ENCODE results near the gene C6orf62. TPM values are rescaled to one million over a fixed set of nuclear protein-coding genes. Genes with fewer than 3 reads are reported as not detected.

Gene C6orf62
- total and polyA plus RNA-seq, 2 of the 4 experiments (the other 2 are of a cell fraction): 47.5 to 50.7 TPM

DNA sequence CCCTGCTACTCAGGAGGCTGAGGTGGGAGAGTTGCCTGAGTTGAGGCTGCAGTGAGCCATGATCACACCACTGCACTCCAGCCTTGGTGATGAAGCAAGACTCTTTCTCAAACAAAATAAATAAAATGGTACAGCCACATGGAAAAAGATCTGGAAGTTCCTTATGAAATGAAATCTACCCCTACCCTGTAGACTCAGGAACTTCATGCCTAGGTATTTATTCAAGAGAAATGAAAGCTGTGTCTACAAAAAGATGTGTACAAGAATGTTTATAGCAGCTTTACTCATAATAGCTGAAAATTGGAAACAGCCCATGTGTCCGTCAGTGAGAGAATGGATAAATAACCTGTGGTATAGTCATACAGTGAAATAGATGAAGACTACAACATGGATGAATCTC is 15.2 kb upstream of the C6orf62 start:
- no peak overlapping the region for H4K91ac ChIP-seq (ENCODE audit: insufficient read depth, low read depth, low read length)
- H3K4me3 ChIP-seq (ENCODE audit: insufficient read depth, low read depth, low read length): no peak overlapping the region
- ChIA-PET CTCF (no interaction called here), POLR2A (ENCODE audit: unreplicated experiment) (no interaction called here)
- no peaks in the 10 kb centered on the region for H3K9me1 ChIP-seq (ENCODE audit: insufficient read depth, low read length)
- peaks cover 8% of the 10 kb centered on the region for H3K9me3 ChIP-seq (ENCODE audit: control insufficient read depth, insufficient read depth, low read length)
- no peak overlapping the region for H2AFZ ChIP-seq (replicated peaks; ENCODE audit: low read length, poor library complexity)
- H2AK9ac ChIP-seq (replicated peaks; ENCODE audit: low read depth, low read length, poor library complexity): no peak overlapping the region
- no peak overlapping the region for H3K4me2 ChIP-seq (ENCODE audit: low read depth, low read length)
- ATAC-seq (ENCODE audit: low read depth) (no peak), DNase-seq (no peak)
- H3K4me1 ChIP-seq (ENCODE audit: control insufficient read depth, insufficient read depth, low read length): no peaks in the 10 kb centered on the region
- intact Hi-C loops (cut with micrococcal nuclease) (no loop called here), in situ Hi-C loops (cut with MboI; ENCODE audit: low sequenced_read_pairs) (no loop called here), dilution Hi-C loops (cut with HindIII; ENCODE audit: low sequenced_read_pairs, unreplicated experiment) (no loop called here)
- no peak overlapping the region for H4K8ac ChIP-seq (ENCODE audit: low read depth in 2 of 2, low read length in 2 of 2)
- H3K14ac ChIP-seq (replicated peaks; ENCODE audit: low read depth, low read length): no peak overlapping the region
- H2BK20ac ChIP-seq (ENCODE audit: low read depth, low read length): no peak overlapping the region
- no peak overlapping the region for H3K56ac ChIP-seq (ENCODE audit: extremely low read depth, insufficient read depth, low read length)
- no peak overlapping the region for H3K18ac ChIP-seq (ENCODE audit: low read depth, low read length)
- H3K23ac ChIP-seq (ENCODE audit: low read depth, low read length): no peak overlapping the region
- H2BK15ac ChIP-seq (ENCODE audit: low read depth, low read length): no peak overlapping the region
- no TSS peak for BruUV-seq (replicated peaks)
- no peaks in the 10 kb centered on the region for H3K79me1 ChIP-seq (ENCODE audit: low read depth in 1 of 2, low read length in 2 of 2)
- H2AK5ac ChIP-seq (ENCODE audit: low read depth, low read length): no peak overlapping the region
- H3K4ac ChIP-seq (ENCODE audit: low read depth, low read length): no peak overlapping the region
- H4K5ac ChIP-seq (ENCODE audit: low read depth, low read length): no peak overlapping the region
- H3K27me3 ChIP-seq (ENCODE audit: control insufficient read depth, insufficient read depth, low read length): no peaks in the 10 kb centered on the region
- no peak overlapping the region for H2BK5ac ChIP-seq (ENCODE audit: low read depth, low read length, poor library complexity, severe bottlenecking)
- 100% methylated on average over 1 of the region's 1 CpG; no CpG with 5 or more reads in 1 of the 2 experiments for WGBS, 2 experiments (ENCODE audit: extremely low coverage in 2 of 2, insufficient read length in 1 of 2)
- TF ChIP-seq, protein P1, sequence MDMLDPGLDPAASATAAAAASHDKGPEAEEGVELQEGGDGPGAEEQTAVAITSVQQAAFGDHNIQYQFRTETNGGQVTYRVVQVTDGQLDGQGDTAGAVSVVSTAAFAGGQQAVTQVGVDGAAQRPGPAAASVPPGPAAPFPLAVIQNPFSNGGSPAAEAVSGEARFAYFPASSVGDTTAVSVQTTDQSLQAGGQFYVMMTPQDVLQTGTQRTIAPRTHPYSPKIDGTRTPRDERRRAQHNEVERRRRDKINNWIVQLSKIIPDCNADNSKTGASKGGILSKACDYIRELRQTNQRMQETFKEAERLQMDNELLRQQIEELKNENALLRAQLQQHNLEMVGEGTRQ (IDR thresholded peaks at IDR 0.05; ENCODE audit: low read depth, low read length): no peak
- no peak for TF ChIP-seq MAFK (IDR thresholded peaks at IDR 0.05; ENCODE audit: low read depth, low read length)
- no peak for TF ChIP-seq SMC3 (IDR thresholded peaks at IDR 0.05; ENCODE audit: low read depth, low read length)
- TF ChIP-seq RFX5 (IDR thresholded peaks at IDR 0.05; ENCODE audit: low read depth, low read length): no peak
- no peak for TF ChIP-seq NFE2L2 (IDR thresholded peaks at IDR 0.05; ENCODE audit: low read depth, low read length)
- TF ChIP-seq MAZ (IDR thresholded peaks at IDR 0.05; ENCODE audit: borderline replicate concordance, low read depth, low read length): no peak
- TF ChIP-seq, protein P2, sequence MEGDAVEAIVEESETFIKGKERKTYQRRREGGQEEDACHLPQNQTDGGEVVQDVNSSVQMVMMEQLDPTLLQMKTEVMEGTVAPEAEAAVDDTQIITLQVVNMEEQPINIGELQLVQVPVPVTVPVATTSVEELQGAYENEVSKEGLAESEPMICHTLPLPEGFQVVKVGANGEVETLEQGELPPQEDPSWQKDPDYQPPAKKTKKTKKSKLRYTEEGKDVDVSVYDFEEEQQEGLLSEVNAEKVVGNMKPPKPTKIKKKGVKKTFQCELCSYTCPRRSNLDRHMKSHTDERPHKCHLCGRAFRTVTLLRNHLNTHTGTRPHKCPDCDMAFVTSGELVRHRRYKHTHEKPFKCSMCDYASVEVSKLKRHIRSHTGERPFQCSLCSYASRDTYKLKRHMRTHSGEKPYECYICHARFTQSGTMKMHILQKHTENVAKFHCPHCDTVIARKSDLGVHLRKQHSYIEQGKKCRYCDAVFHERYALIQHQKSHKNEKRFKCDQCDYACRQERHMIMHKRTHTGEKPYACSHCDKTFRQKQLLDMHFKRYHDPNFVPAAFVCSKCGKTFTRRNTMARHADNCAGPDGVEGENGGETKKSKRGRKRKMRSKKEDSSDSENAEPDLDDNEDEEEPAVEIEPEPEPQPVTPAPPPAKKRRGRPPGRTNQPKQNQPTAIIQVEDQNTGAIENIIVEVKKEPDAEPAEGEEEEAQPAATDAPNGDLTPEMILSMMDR (conservative IDR thresholded peaks at IDR 0.05; ENCODE audit: low read depth, low read length): no peak
- no peak for TF ChIP-seq FOS (IDR thresholded peaks at IDR 0.05; ENCODE audit: low read depth, low read length)
- TF ChIP-seq BHLHE40 (IDR thresholded peaks at IDR 0.05; ENCODE audit: low read depth, low read length): no peak
- no peak for TF ChIP-seq MXI1 (IDR thresholded peaks at IDR 0.05; ENCODE audit: borderline replicate concordance, low read depth, low read length)
- TF ChIP-seq CHD1 (IDR thresholded peaks at IDR 0.05; ENCODE audit: low read depth, low read length): no peak
- TF ChIP-seq, protein P3, sequence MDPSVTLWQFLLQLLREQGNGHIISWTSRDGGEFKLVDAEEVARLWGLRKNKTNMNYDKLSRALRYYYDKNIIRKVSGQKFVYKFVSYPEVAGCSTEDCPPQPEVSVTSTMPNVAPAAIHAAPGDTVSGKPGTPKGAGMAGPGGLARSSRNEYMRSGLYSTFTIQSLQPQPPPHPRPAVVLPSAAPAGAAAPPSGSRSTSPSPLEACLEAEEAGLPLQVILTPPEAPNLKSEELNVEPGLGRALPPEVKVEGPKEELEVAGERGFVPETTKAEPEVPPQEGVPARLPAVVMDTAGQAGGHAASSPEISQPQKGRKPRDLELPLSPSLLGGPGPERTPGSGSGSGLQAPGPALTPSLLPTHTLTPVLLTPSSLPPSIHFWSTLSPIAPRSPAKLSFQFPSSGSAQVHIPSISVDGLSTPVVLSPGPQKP (IDR thresholded peaks at IDR 0.05; ENCODE audit: borderline replicate concordance, low read depth, low read length): no peak
- no peak for TF ChIP-seq CEBPB (IDR thresholded peaks at IDR 0.05; ENCODE audit: low read depth, low read length)
- H3K27ac ChIP-seq (ENCODE audit: insufficient read depth, low read length): no peak overlapping the region
- no peak overlapping the region for H2BK120ac ChIP-seq (ENCODE audit: low read depth, low read length)
- no peaks in the 10 kb centered on the region for H3K36me3 ChIP-seq (ENCODE audit: control insufficient read depth, insufficient read depth, low read length)
- no peaks in the 10 kb centered on the region for H4K20me1 ChIP-seq (ENCODE audit: insufficient read depth, low read length)
- H3K9ac ChIP-seq (ENCODE audit: low read depth, low read length): no peak overlapping the region

Measured in IMR-90 (cell line).